HG03354 (cell line): ENCODE data around the gene DAB1.
"Not testable (repeated sequence)": the region's sequence is repeated elsewhere in the genome, so short reads cannot be mapped to it uniquely, and the experiment has no call there.

Experiments
- ATAC-seq: cut with Tn5 transposase; IDR thresholded peaks from one replicate; pipeline ENCODE4 v1.9.1; 2021; ENCODE audit warnings: mild to moderate bottlenecking; ENCODE audit not compliant: unreplicated experiment, poor library complexity, severe bottlenecking

The DAB1 gene

DNA sequence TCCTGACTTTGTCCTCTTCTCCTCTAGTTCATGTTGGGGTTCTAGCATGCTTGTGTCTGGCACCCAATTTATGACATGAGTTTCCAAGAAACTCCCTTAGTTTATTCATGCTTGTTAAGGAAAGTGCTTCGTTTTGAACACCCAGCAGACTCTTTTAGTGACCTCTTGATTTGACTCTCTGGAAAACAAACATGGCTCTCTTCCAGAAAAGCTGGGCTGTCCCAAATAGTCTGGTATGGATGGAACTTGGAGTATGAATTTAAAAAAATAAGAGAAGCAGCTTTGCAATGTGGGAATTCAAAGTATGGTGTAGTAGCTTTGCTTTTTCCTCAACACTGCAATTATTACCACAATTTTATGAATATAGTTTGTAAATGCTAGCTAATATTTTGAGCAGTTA is 314.6 kb downstream of the DAB1 start:
- no peak for ATAC-seq

GRCh38 chr1:57106296-57106695 is 317.6 kb downstream of the DAB1 start:
- no peak for ATAC-seq

- no peak for ATAC-seq
These were observed 321.1 kb downstream of the DAB1 start for GRCh38 chr1:57102561-57103326.

DNA sequence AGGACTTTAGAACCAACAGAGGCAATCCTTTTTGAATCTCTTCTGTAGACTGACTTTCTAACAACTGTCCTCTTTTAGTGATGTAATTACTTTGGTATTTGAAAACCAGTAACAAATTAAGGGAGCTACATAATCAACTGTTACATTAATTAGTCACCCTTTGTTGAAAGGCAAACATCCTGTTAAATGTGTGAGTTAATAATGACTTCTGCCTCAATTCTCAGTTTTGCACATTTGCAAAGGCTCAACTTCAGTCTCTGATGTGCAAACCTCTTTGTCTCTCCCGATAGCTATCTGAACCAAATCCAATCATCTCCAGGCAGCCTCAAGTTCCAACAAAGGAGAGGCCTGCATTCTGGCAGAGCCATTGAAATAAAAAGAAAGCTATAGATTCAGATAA is 322.7 kb downstream of the DAB1 start:
- no peak for ATAC-seq

DNA sequence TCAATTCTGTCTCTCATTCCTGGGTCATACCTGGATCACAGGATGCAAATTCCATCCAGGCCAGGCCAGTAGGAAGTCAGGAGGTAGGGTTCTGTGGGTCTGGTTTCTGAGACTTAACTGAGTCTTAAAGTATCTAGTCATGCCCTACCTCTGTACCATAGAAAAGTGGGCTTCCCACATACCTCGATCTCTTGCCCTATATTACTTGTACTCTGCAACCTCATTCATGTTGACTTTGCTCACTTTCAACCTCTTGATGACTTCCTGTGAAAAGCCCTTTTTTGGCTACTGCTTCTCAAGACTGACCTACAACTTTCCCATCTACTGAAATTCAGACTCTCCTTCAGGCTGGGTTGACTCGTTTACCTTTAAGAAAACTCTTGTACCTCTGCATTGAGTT is 329.1 kb downstream of the DAB1 start:
- ATAC-seq: no peak

DNA sequence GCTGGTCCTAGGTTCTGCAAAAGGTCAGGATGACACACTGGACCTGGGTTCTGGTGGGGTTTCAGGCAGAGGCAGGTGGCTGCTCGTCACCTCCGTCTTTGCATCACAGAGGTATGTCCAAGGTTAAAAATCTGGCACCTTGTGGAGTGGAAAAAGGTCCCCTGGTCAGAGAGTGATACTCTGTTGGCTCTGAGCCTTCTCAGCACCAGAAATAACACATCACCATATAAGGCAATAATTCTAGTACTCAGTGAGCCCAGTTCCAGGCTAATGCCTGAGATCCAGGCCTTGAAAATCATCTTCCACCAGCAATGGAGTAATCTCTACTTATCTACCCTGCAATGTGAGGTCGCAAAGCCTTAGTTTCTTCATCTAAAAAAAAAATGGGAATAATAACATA is 330.7 kb downstream of the DAB1 start:
- no peak for ATAC-seq

GRCh38 chr1:57091642-57092041 is 332.2 kb downstream of the DAB1 start:
- ATAC-seq: no peak

GRCh38 chr1:57089855-57090254 is 334.0 kb downstream of the DAB1 start:
- ATAC-seq: no peak

GRCh38 chr1:57089221-57089620 is 334.6 kb downstream of the DAB1 start:
- no peak for ATAC-seq

- no peak for ATAC-seq
These were observed 335.2 kb downstream of the DAB1 start for GRCh38 chr1:57088653-57089052.

DNA sequence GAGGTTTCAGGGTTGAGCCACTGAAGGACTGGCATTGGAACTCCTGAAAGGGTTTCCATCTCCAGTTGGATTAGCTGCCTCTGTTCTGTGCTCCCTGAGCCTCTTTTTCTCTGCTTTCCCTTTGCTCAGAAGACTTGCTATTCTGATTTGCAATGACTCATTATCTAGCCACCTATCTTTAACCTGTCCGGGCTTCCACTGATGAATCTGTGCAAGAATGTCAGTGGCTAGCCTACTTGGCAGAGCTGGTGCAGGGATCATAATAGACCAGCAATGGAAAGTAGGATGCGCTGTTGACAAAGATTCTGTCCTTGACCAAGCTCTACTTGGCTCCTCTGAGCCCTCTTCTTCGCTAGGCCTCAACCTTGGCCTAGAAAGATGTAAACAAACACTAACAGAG is 336.2 kb downstream of the DAB1 start:
- not testable (repeated sequence) for ATAC-seq

- no peak for ATAC-seq
These were observed 337.7 kb downstream of the DAB1 start for GRCh38 chr1:57086154-57086553.

DNA sequence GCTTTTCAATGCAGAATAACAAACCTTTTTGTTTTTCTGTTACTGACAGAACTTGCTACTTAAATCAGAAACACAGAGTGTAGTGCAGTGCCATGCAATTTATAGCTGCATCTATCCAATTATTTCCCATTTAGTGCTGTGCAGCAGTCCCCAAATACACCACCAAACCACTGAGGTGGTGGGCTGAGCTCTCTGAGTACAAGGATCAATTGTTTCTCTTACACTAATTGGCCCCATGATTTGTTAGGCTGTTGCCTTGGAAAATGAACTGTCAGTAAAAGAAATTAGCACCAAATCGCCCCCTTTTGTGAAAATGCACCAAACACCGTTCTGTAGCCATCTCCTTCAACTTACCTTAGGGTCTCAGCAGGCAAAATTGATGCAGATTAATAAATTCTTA is 339.2 kb downstream of the DAB1 start:
- no peak for ATAC-seq

DNA sequence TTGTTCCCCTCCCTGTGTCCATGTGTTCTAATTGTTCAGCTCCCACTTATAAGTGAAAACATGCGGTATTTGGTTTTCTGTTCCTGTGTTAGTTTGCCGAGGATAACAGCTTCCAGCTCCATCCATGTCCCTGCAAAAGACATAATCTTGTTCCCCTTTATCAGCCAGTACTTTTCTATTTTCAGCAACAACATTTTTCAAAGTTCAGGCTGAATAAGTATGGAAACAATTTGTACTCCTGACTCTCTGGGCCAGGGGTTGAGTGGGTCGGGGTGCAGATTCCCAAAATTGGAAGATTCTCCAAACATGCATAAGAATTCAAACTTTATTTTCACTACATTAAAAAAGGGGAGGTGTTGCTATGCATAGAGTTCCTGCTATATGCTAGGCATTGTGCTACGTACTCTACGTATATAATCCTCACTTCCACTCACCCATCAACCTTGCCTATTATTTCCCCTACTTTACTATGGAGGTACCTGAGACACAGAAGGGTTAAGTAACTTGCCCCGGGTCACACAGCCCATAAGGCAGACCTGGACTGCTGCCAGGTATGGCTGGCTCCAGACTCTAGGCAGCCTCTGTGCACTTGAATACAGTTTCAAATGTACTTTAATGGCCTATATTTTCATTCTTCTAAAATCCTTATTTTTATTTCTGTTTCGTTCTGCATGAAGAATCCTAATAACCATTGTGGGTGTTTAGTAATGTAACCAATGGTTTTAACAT is 341.0 kb downstream of the DAB1 start:
- no peak for ATAC-seq

DNA sequence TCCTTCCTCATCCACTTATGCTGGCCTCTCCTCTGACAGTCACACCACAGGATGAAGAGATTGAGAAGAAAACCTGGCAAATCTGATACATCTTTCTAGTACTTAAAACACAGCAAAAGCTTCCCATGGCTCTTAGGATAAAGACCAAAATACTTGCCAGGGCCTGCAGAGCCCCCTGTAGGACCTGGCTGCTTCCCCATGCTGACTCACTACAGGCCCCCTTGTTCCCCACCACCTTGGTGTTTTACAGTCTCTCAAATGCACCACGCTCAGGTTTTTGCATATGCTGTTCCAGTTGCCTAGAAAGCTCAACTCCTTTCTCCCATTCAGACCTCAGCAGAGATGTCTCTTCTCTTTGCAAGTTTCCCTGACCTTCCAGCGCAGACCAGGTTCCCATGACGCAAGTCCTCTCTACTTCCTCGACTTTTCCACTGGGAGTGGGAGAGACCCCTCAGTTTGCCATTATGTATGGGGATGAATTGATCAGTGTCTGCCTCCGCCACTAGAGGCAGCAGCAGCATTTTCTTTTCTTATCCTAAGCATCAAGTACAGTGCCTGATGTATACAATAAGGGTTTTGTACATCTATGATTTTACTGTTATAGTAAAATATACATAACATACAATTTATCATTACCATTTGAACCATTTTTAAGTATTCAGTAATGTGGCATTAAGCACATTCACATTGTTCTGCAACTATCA is 344.3 kb downstream of the DAB1 start:
- no peak for ATAC-seq

DNA sequence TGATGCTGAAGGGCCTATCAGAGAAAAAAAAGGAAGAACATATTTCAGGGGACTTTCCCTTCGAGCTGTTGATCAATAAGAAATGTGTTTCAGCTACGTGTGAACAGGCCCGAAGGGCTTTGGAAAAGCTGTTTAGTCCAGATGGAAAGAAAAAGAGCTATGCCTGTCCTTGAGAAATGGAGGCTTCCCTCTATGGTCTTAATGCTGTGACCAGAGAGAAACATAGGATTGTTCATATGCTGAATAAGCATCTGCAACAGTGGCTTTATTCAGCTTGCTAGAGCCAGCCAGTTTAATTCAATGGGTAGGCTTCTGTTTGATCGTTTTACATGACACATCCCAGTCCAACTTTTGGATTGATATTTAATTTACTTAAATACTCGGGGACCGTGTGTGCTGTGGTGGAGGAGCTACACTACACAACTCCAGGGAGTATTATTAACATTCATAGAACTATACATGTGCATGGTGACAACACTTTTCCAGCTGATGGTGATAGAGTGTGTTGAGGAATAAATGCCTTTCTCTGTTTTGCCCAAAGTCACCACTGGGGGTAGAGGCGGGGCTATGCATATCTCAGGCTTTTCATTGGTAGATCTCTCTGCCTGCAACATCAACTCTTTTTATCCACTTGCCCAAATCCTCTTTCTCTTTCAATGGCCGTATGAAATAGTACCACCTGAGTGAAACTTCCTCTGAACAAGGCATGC is 351.3 kb downstream of the DAB1 start:
- peak; percentile 84 for ATAC-seq

DNA sequence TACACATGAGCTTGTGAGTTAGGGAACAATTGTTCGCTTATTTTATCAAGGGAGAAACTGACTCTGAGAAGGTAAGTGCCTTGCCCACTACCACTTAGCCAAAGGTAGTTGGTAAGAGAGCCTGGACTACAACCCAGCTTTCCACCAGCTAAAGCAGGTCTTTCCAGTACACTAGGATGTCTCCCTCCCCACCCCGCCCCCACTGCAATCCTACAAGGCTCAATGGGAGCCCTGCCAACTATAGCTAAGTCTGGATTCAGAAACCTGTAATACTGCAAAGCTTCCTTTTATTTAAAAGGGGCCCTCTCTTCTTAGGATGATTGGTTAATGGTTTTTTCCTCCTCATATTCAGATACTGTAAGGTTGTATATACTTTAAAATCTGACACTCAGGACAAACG is 356.0 kb downstream of the DAB1 start:
- ATAC-seq: no peak

GRCh38 chr1:57066980-57067610 is 356.8 kb downstream of the DAB1 start:
- no peak for ATAC-seq

GRCh38 chr1:57065442-57065841 is 358.4 kb downstream of the DAB1 start:
- no peak for ATAC-seq
